Endothelial cell (in vitro differentiated cells): ENCODE results near the gene KCNK15. TPM values are rescaled to one million over a fixed set of nuclear protein-coding genes. Genes with fewer than 3 reads are reported as not detected.
A peak's percentile ranks its signal among the peaks of the same experiment; 100 is the strongest.
"Not testable (repeated sequence)": the region's sequence is repeated elsewhere in the genome, so short reads cannot be mapped to it uniquely, and the experiment has no call there.

Source experiments
- DNase-seq: peaks from one replicate; pipeline ENCODE4 v3.0.0; 2021; ENCODE audit warnings: low spot score
- H3K27ac Mint-ChIP-seq: one replicate; pipeline ENCODE4 v1.8.0; 2021; ENCODE audit warnings: mixed read lengths, inconsistent platforms; ENCODE audit not compliant: unreplicated experiment
- H3K27me3 Mint-ChIP-seq: one replicate; pipeline ENCODE4 v1.8.0; 2021; ENCODE audit warnings: mild to moderate bottlenecking, moderate library complexity, mixed read lengths, inconsistent platforms; ENCODE audit not compliant: unreplicated experiment
- H3K36me3 Mint-ChIP-seq: one replicate; pipeline ENCODE4 v1.8.0; 2021; ENCODE audit warnings: mild to moderate bottlenecking, low read depth, mixed read lengths, inconsistent platforms; ENCODE audit not compliant: unreplicated experiment
- H3K4me1 Mint-ChIP-seq: one replicate; pipeline ENCODE4 v1.8.0; 2021; ENCODE audit warnings: mild to moderate bottlenecking, mixed read lengths, inconsistent platforms; ENCODE audit not compliant: unreplicated experiment
- H3K4me3 Mint-ChIP-seq: one replicate; pipeline ENCODE4 v1.8.0; 2021; ENCODE audit warnings: mild to moderate bottlenecking, mixed read lengths, inconsistent platforms; ENCODE audit not compliant: unreplicated experiment
- H3K9me3 Mint-ChIP-seq: one replicate; pipeline ENCODE4 v1.8.0; 2021; ENCODE audit warnings: mixed read lengths, inconsistent platforms; ENCODE audit not compliant: unreplicated experiment
- CTCF ChIP-seq: fragments of 200-600 bp; sonication (generic); IDR thresholded peaks from one replicate; pipeline ENCODE4 v1.5.0; 2021; ENCODE audit warnings: antibody characterized with exemption; ENCODE audit not compliant: unreplicated experiment
- long read RNA-seq: library from polyadenylated mRNA; unstranded; transcript quantifications from one replicate; pipeline ENCODE4 v2.0.0, GENCODE V29; 2020; ENCODE audit not compliant: unreplicated experiment
- total RNA-seq: library from RNA; stranded (reverse); fragmentation: NEBNext Ultra II Directional; extraction: Animal tissue kit (Norgen Biotek cat#: 25700); gene quantifications from one replicate; pipeline ENCODE4 v1.2.1, GENCODE V29; 2021; ENCODE audit not compliant: unreplicated experiment

Gene KCNK15
- total RNA-seq: not detected
- long read RNA-seq: 0 reads

DNA sequence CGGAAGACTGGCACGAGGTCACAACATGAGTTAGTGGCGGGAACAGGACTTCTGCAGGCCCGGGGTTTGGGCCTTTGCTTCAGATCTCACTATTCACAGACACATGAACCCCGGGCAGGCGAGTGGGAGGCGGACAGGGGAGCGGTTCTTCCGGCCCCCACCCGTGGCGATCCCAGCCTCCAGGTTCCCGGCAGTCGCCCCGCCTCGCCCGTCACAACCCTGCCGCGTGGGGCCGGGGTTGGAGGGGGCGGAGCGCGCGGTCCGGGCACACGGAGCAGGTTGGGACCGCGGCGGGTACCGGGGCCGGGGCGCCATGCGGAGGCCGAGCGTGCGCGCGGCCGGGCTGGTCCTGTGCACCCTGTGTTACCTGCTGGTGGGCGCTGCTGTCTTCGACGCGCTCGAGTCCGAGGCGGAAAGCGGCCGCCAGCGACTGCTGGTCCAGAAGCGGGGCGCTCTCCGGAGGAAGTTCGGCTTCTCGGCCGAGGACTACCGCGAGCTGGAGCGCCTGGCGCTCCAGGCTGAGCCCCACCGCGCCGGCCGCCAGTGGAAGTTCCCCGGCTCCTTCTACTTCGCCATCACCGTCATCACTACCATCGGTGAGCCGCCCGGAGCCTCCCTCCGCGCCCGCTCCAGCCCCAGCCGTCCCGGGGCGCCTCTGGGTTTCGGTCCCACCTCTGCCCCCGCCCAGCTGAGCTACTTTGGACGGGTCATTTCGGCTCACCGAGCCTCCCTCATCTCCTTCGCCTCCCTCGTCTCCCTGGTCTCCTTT, at the start of gene KCNK15:
Gene KCNK15 (plus strand): TSS at position 268 of the 769 bp plus-strand sequence. CDS start 46 bp downstream, at position 314.
- H3K9me3 Mint-ChIP-seq: no peaks in the 10 kb centered on the region
- no peaks in the 10 kb centered on the region for H3K36me3 Mint-ChIP-seq
- no peak for TF ChIP-seq CTCF
- DNase-seq: peak; percentile 30
- H3K4me3 Mint-ChIP-seq: peak within 1 kb of the TSS; percentile 42
- peaks cover 3% of the 10 kb centered on the region for H3K4me1 Mint-ChIP-seq
- H3K27me3 Mint-ChIP-seq: peaks cover 15% of the 10 kb centered on the region
- H3K27ac Mint-ChIP-seq: no peak within 1 kb of the TSS

DNA sequence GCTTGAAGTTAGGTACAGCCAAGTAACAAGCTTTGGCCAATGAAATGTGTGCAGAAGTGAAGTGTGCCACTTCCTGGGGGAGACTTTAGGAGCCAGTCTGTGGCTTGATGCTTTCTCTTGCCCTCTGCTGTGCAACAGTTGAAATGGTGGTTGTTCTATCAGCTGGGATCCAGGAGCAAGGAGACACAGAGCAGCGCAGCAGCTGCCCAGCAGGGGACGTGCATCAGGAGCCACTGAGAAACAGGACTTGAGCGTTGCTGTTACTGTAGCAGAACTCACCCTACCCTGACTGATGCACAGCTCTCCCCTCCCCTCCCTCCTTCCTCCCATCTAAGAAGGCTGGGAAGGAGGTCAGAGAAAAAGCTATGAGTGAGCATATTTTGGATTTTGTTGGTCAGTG, 49.4 kb upstream of the KCNK15 start:
- Mint-ChIP-seq H3K9me3 (no peaks in the 10 kb centered on the region), H3K4me3 (no peak overlapping the region), H3K27ac (no peak overlapping the region), H3K27me3 (no peaks in the 10 kb centered on the region), H3K36me3 (no peaks in the 10 kb centered on the region), H3K4me1 (no peaks in the 10 kb centered on the region)
- no peak for DNase-seq
- TF ChIP-seq CTCF: no peak

GRCh38 chr20:44697041-44697440, 48.6 kb upstream of the KCNK15 start:
- H3K27me3 Mint-ChIP-seq, H3K4me1 Mint-ChIP-seq, H3K36me3 Mint-ChIP-seq, H3K27ac Mint-ChIP-seq, DNase-seq, H3K4me3 Mint-ChIP-seq, H3K9me3 Mint-ChIP-seq: not testable (repeated sequence)

DNA sequence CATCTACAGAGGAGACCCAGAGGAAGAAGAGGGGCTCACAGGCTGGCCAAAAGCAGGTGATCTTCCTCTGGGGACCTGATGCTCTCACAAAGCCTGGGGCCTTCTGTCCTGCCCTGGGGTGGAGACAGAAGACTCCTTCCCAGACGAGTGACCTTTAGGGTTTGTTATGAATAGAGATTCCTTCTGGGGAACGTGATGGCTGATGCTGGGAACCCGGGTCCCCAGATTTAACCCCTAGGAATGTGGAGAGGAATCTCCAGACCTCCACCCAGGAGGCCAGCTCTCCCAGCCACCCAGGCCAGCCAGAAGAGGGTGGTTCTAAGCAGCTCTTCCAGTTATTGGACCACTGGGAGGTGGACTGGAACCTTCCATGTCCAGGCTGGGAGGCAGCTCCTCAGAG, 47.3 kb upstream of the KCNK15 start:
- no peaks in the 10 kb centered on the region for H3K4me1 Mint-ChIP-seq
- no peak for DNase-seq
- TF ChIP-seq CTCF: no peak

DNA sequence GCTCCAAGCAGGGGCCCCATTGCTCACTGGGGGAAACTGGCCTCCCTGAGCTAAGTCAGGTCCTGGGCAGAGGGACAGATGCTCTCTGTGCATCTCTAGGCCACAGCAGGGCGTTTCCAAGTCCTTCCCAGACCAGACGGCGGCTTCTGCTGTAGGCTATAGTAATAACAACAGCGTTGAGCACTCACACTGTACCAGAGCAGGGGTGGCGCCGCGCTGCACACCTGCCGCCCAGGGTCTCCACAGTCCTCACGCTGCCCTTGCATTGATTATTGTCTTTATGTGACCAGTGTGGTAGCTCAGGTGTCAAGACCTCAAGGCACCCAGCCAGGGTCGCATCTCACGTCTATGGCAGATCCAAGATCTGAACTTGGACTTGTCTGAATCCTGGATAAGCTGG, 45.4 kb upstream of the KCNK15 start:
- TF ChIP-seq CTCF: no peak
- Mint-ChIP-seq H3K27ac (no peak overlapping the region), H3K9me3 (no peaks in the 10 kb centered on the region), H3K4me1 (no peaks in the 10 kb centered on the region), H3K27me3 (no peaks in the 10 kb centered on the region), H3K36me3 (peaks cover 4% of the 10 kb centered on the region), H3K4me3 (no peak overlapping the region)
- no peak for DNase-seq

More for the DNA sequence above, 47.3 kb upstream of the KCNK15 start:
- Mint-ChIP-seq H3K27ac (no peak overlapping the region), H3K36me3 (no peaks in the 10 kb centered on the region), H3K9me3 (no peaks in the 10 kb centered on the region), H3K27me3 (no peaks in the 10 kb centered on the region), H3K4me3 (no peak overlapping the region)
